Right ventricle myocardium inferior (tissue), 1 donor: ENCODE results near the gene EDIL3. TPM values are rescaled to one million over a fixed set of nuclear protein-coding genes. Genes with fewer than 3 reads are reported as not detected.
A peak's percentile ranks its signal among the peaks of the same experiment; 100 is the strongest.

Experiments
- ATAC-seq: fragments of 200-7000 bp; cut with Tn5 transposase; one replicate; pipeline ENCODE4 v1.9.1; 2020; ENCODE audit warnings: mild to moderate bottlenecking, moderate library complexity
- DNase-seq: peaks from one replicate; pipeline ENCODE4 v3.0.0; 2021; ENCODE audit errors: missing footprints
- intact Hi-C: fragments of 100-400 bp; cut with DNase I; formaldehyde crosslinking; loops from one replicate; pipeline ENCODE4 v1.11.0; 2022
- total RNA-seq: library from RNA; stranded (reverse); fragmentation: NEBNext Ultra II Directional; extraction: Animal tissue kit (Norgen Biotek cat#: 25700); gene quantifications from one replicate; pipeline ENCODE4 v1.2.1, GENCODE V29; 2021
- donor health status: DM: no; HTN: yes; CAD: no; lungs with severe emphysema.

Gene EDIL3
- total RNA-seq, 1 donor from 2014 or later: 1.7 TPM

DNA sequence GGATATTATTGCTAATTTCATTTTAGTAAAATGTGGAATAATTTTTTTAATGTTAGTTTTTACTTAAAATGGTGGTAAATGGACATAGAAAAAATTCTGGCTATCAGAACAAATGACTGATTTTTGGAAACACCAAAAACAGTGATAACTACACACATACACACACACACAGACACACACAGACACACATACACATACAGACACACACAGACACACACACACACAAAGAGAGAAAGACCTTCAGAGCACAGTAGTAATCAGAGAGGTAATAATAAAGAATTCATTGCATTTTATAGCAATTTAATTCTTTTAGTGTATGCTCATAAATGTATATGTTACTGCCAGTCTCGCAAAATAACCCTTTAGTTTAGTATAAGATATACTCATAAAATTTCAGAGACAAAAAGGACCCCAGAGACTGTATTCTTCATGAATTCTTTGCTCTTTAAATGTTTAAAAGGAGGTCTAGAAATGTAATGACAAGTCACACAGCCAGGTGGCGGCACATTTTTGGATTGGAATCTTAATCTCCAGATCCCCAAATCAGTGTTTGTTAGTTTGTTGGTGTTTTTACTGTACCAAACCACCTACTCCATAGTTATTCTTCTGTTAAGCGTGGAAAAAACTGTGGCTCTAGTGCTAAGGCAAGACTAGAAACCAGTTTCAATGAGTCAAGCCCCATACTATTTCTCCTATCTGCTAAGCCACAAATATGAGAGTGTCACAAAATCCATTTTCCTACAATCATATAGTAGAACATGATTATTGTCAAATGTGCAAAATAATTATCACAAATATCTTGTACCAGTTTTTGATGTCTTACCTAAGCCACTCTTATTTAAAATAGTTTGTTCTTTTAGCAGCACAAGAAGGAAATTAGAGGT lies 109.9 kb downstream of the EDIL3 start:
- no peak for ATAC-seq
- DNase-seq: peak; percentile 41
- intact Hi-C loops: loop anchor here (10.0 kb wide), 1 partner anchor 770 kb away; no protein-coding TSS in a partner anchor

DNA sequence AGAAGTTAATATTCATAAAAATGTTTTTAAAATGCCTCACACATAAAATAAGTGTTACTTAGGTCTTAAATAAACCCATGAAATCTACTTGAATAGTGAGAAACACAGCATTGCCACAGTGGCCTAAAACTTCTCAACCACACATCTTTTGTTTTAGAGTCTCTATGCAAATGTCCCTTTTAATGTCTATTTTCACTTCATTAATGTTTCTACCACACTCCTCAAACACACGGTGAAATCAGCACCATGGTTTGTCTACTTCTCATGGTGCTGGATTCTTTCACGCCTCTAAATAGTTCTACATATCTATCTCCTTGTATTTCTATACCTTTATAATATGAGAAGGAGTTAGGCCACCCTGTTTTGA lies 111.2 kb downstream of the EDIL3 start:
- ATAC-seq (no peak), DNase-seq (no peak)
- intact Hi-C loops: loop anchor here (10.0 kb wide), 1 partner anchor 771 kb away; no protein-coding TSS in a partner anchor

- intact Hi-C loops: loop anchor here (10.0 kb wide), 1 partner anchor 772 kb away; no protein-coding TSS in a partner anchor
- ATAC-seq (no peak), DNase-seq (no peak)
These were observed 111.7 kb downstream of the EDIL3 start for GRCh38 chr5:84272771-84273516.

DNA sequence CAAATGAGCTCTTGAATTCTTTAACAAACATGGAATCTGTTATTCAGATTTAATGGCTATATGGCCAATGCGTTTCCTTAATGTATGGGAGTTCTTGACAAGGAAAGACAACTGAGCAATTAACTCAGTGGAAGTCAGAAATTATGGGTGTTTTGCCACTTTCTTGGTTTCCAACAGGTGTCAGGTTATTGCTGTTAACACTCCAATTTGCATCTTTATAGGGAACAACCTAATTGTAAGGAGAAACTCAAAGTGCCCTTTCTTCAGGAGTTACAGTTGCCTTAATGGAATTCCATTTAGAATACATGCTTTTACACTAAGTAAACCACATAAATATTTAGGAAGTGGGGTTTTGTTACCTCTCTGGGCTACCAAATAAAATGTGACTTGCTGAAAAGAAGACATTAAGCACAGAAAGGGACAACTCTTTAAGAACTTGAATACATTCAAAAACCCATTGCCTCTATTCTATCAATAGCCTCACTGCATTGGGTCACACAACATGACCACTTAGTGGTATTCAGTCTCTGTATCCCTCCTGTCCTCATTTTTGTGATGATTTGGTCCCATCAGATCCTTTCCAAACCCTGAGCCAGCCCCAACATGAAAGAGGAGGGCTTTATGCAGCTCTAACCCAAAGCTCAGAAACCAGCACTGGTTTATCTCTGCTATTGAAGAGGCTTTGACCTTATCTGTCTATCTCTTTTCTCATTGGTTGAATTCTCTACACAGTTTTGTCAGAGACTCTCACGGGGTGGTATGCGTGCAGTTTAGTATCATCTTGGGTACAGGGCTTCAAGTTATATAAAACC lies 118.7 kb downstream of the EDIL3 start:
- ATAC-seq (no peak), DNase-seq (no peak)
- intact Hi-C loops: no loop called here

DNA sequence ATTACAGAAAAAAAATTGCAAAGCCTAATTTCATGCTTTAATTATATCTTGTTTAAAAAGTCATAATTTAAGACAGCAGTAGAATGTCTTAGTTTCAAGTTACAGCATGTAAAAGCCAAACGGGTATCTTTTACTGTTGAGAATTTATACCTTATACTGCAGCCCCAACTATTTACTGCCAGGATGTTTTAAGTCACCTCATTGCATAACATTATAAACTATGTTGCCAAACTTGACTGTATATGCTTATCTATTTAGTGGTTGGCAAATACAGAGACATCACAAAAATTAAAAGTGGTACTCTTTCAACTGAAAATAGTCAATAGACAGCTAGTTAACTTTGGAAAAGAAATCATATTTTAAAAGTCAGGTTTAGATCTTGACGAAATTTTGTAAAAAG lies 119.5 kb downstream of the EDIL3 start:
- intact Hi-C loops: no loop called here
- DNase-seq (no peak), ATAC-seq (no peak)

GRCh38 chr5:84260939-84261338 lies 123.7 kb downstream of the EDIL3 start:
- ATAC-seq (no peak), DNase-seq (no peak)
- intact Hi-C loops: no loop called here

- DNase-seq (no peak), ATAC-seq (no peak)
- intact Hi-C loops: no loop called here
These were observed 124.5 kb downstream of the EDIL3 start for GRCh38 chr5:84260140-84260539.

- DNase-seq (no peak), ATAC-seq (no peak)
- intact Hi-C loops: no loop called here
These were observed 125.2 kb downstream of the EDIL3 start for GRCh38 chr5:84259283-84260045.

DNA sequence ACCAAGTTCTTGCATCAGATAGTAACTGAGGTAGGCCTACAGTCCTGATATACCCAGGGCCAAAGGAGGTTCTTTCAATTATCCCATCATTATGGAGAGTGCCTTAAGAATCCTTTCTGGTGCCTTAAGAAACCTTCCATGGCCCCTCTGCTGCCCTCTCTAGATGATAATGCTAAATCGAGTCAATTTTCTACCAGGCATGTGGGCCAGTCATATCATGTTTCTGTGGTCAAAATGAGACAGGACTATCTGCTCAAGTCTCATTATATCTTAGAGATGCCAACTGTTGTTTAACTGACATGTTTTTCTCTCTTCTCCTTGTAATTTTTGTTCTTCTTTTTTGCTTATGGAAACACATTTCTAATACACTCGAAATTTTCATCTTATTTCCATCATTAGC lies 127.6 kb downstream of the EDIL3 start:
- intact Hi-C loops: no loop called here
- no peak for ATAC-seq
- no peak for DNase-seq

DNA sequence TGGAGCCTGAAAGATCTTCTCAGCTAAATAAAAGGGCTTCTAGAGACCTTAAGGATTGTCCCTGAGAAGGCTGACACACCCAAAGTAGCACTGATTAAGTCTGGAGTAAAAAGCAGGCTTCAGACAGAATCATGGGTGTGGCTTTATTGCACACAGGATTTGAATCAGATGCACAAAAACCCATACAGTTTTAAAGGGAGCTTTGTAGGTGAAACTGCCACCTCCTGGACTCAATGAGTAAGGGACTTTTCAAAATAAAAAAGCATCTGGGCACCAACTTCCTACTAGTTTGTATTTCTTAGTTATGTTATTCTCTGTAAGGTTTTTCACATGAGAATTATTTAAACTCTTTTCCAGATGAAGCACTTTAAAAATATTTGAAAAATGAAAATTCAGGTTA lies 129.4 kb downstream of the EDIL3 start:
- intact Hi-C loops: no loop called here
- ATAC-seq: no peak
- no peak for DNase-seq

GRCh38 chr5:84253946-84254345 lies 130.7 kb downstream of the EDIL3 start:
- ATAC-seq: no peak
- no peak for DNase-seq
- intact Hi-C loops: no loop called here

GRCh38 chr5:84251503-84251902 lies 133.2 kb downstream of the EDIL3 start:
- DNase-seq (no peak), ATAC-seq (no peak)
- intact Hi-C loops: no loop called here

- intact Hi-C loops: no loop called here
- no peak for ATAC-seq
- DNase-seq: no peak
These were observed 134.6 kb downstream of the EDIL3 start for GRCh38 chr5:84249918-84250630.

- DNase-seq (no peak), ATAC-seq (no peak)
- intact Hi-C loops: no loop called here
These were observed 136.7 kb downstream of the EDIL3 start for GRCh38 chr5:84248013-84248412.

DNA sequence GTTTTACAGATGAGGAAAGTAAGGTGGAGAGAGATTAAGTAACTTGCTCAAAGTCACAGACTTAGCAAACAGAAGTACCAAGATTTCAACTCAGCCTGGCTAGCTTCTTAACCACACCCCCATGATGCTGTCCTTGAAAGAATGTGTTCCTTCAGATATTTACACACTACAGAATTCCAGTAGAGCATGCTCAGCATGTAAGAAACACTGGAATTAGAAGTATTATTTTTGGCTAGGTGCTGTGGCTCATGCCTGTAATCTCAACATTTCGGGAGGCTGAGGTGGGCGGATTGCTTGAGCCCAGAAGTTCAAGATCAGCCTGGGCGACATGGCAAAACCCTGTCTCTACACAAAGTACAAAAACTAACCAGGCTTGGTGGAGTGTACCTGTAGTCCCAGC lies 142.4 kb downstream of the EDIL3 start:
- ATAC-seq: no peak
- intact Hi-C loops: no loop called here
- peak; percentile 47 for DNase-seq

GRCh38 chr5:84239494-84239893 lies 145.2 kb downstream of the EDIL3 start:
- no peak for ATAC-seq
- intact Hi-C loops: no loop called here
- no peak for DNase-seq

DNA sequence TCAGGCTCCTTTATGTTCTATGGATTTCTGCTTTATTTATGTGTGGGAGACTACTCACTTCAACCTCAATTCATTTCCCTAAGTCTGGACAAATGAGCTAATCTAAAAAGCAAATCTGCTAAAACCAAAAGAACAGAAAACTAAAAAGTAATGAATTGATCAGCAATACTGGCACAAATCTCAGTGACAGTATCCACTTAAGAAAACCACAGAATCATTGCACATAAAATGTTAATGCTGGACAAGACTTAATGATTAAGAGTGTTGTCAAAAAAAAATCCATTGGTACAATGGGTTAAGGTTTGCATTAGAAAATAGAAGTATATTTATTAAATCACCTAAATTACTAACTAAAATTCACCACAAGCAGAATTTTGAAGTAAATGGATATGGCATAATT lies 147.6 kb downstream of the EDIL3 start:
- ATAC-seq: no peak

GRCh38 chr5:84231433-84231832 lies 153.2 kb downstream of the EDIL3 start:
- DNase-seq (no peak), ATAC-seq (no peak)
- intact Hi-C loops: no loop called here

More for the DNA sequence above, 147.6 kb downstream of the EDIL3 start:
- DNase-seq: no peak
- intact Hi-C loops: no loop called here
